ENCODE measurements around the gene SLC30A2.

Gene SLC30A2

GRCh38 chr1:26038904-26039303 is 7.0 kb downstream of the SLC30A2 start:
- no peaks in the 10 kb centered on the region for H3K9me3 ChIP-seq
- intact Hi-C loops (cut with DNase I; ENCODE audit: low total_unique reads), result loop anchor here (5.0 kb wide), 1 partner anchor 103 kb away; no protein-coding TSS in a partner anchor
- no peaks in the 10 kb centered on the region for H3K36me3 ChIP-seq
- no peak overlapping the region for H3K4me3 ChIP-seq
- no peak overlapping the region for H3K27ac ChIP-seq
- no peak for TF ChIP-seq CTCF (IDR thresholded peaks at IDR 0.05)
- H3K4me1 ChIP-seq, result peaks cover 0 to 15% (median 10%) of the 10 kb centered on the region in 4 donors
- H3K27me3 ChIP-seq, result peaks cover 0 to 36% of the 10 kb centered on the region in 2 donors
- DNase-seq, result no peak

DNA sequence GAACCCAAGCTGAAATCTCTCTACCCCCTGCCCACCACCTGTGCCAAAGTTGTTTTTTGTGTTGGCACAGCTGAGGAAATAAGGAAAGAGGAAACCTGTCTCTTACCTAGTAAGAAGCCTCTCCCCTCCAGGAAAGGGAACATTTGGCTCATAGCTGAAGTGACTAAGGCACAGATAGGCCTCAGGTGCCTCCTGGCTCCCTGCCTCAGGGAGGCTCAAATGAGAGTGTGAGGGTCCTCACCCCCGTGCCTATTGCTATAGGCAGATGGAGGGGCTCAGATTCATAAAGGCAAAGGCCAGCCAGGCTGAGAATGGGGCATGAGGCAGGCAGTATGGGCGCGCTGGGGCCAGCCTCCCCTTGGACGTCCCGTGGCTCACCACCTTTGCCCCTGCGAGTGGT is 7.4 kb downstream of the SLC30A2 start:
- Histone ChIP-seq H3K4me1 (peaks cover 0 to 15% (median 10%) of the 10 kb centered on the region in 4 donors), H3K4me3 (no peak overlapping the region), H3K27ac (no peak overlapping the region), H3K36me3 (no peaks in the 10 kb centered on the region), H3K9me3 (no peaks in the 10 kb centered on the region), H3K27me3 (peaks cover 0 to 35% of the 10 kb centered on the region in 2 donors)
- TF ChIP-seq CTCF (IDR thresholded peaks at IDR 0.05), result no peak
- DNase-seq, result no peak
- intact Hi-C loops (cut with DNase I; ENCODE audit: low total_unique reads), result loop anchor here (5.0 kb wide), 1 partner anchor 104 kb away; no protein-coding TSS in a partner anchor

GRCh38 chr1:26037904-26038303 is 8.0 kb downstream of the SLC30A2 start:
- no peak for TF ChIP-seq CTCF (IDR thresholded peaks at IDR 0.05)
- Histone ChIP-seq H3K27me3 (peaks cover 0 to 35% of the 10 kb centered on the region in 2 donors), H3K4me3 (no peak overlapping the region), H3K27ac (no peak overlapping the region), H3K36me3 (no peaks in the 10 kb centered on the region), H3K9me3 (no peaks in the 10 kb centered on the region), H3K4me1 (peaks cover 0 to 15% (median 10%) of the 10 kb centered on the region in 4 donors)
- DNase-seq, result no peak
- intact Hi-C loops (cut with DNase I; ENCODE audit: low total_unique reads), result loop anchor here (5.0 kb wide), 1 partner anchor 104 kb away; no protein-coding TSS in a partner anchor

- intact Hi-C loops (cut with DNase I; ENCODE audit: low total_unique reads), result loop anchor here (5.0 kb wide), 1 partner anchor 105 kb away; no protein-coding TSS in a partner anchor
- DNase-seq, result no peak
- no peaks in the 10 kb centered on the region for H3K36me3 ChIP-seq
- H3K4me3 ChIP-seq, result no peak overlapping the region
- TF ChIP-seq CTCF (IDR thresholded peaks at IDR 0.05), result no peak
- H3K9me3 ChIP-seq, result no peaks in the 10 kb centered on the region
- no peak overlapping the region for H3K27ac ChIP-seq
- peaks cover 0 to 28% of the 10 kb centered on the region in 2 donors for H3K27me3 ChIP-seq
- H3K4me1 ChIP-seq, result peaks cover 0 to 15% (median 10%) of the 10 kb centered on the region in 4 donors
Measured at GRCh38 chr1:26036756-26037281, 9.1 kb downstream of the SLC30A2 start.

GRCh38 chr1:26035959-26036755 is 9.8 kb downstream of the SLC30A2 start:
- DNase-seq, result peak; percentile 75 to 85
- TF ChIP-seq CTCF (IDR thresholded peaks at IDR 0.05), result peak; percentile 99 to 100
- peak overlapping the region; percentile 70 to 81 for H3K4me3 ChIP-seq
- H3K27me3 ChIP-seq, result peaks cover 0 to 22% of the 10 kb centered on the region in 2 donors
- peak overlapping the region; percentile 51 to 80 for H3K27ac ChIP-seq
- H3K4me1 ChIP-seq, result peaks cover 0 to 15% (median 10%) of the 10 kb centered on the region in 4 donors
- intact Hi-C loops (cut with DNase I; ENCODE audit: low total_unique reads), result loop anchor here (5.0 kb wide), 1 partner anchor 106 kb away; no protein-coding TSS in a partner anchor
- no peaks in the 10 kb centered on the region for H3K36me3 ChIP-seq
- H3K9me3 ChIP-seq, result no peaks in the 10 kb centered on the region
